HCT116 (cell line): ENCODE data around the gene DLX4. TPM values are rescaled to one million over a fixed set of nuclear protein-coding genes. Genes with fewer than 3 reads are reported as not detected.

Source experiments
- ATAC-seq: fragments of 200-7000 bp; cut with Tn5 transposase; 2 replicates; pipeline ENCODE4 v1.9.1; 2020; ENCODE audit warnings: mild to moderate bottlenecking, moderate library complexity
- BruUV-seq: library from RNA; stranded (reverse); fragments of 400-500 nt; replicated peaks from 2 replicates; lab custom pipeline; 2021; lab: Mats Ljungman, UMichigan
- CTCF ChIA-PET: fragments of 300-600 bp; sonication (Branson Sonifier 250); formaldehyde crosslinking; loops from one replicate; lab custom pipeline; 2021; ENCODE audit warnings: antibody characterized with exemption; lab: Charles Lee
- POLR2A ChIA-PET: fragments of 300-600, 350-600 bp; sonication (Branson Sonifier 250); formaldehyde crosslinking; loops from one replicate; lab custom pipeline; 2021; ENCODE audit warnings: antibody characterized with exemption; lab: Charles Lee
- RAD21 ChIA-PET, 2 experiments: fragments of 300-600 bp; sonication (Branson Sonifier 250); formaldehyde crosslinking; loops; one replicate each; lab custom pipeline; 2023; ENCODE audit warnings: low total read pairs in 2 of 2; ENCODE audit not compliant: uncharacterized antibody in 2 of 2, unreplicated experiment in 2 of 2, low non-redundant PET in 1 of 2; lab: Charles Lee
- DNase-seq: peaks from one replicate; pipeline ENCODE4 v3.0.0-alpha.2; 2010; ENCODE audit warnings: low read depth, low spot score
- H2AFZ ChIP-seq: fragments of 200-600 bp; shearing (Covaris generic), sonication (generic); 2 replicates; pipeline ENCODE4 v1.6.1; 2017; ENCODE audit warnings: low read depth, mixed run types, mixed read lengths, antibody characterized with exemption, low read length; ENCODE audit not compliant: poor library complexity, severe bottlenecking
- H3K27ac ChIP-seq: 2 replicates; pipeline ENCODE4 v1.5.1; 2012; ENCODE audit warnings: low read depth, low read length
- H3K27me3 ChIP-seq: fragments of 200-600 bp; sonication (generic); 2 replicates; pipeline ENCODE4 v1.6.1; 2016; ENCODE audit warnings: mixed run types, low read length, mixed read lengths; ENCODE audit not compliant: insufficient read depth
- H3K36me3 ChIP-seq, 2 experiments: fragments of 200-500 bp in 1 of 2; fragments of 200-600 bp in 1 of 2; sonication (Bioruptor generic) in 1 of 2; sonication (generic) in 1 of 2; 2 replicates each; pipeline versions ENCODE4 v1.5.1 to v1.6.1; 2014 to 2016; ENCODE audit warnings: low read length in 2 of 2, inconsistent platforms in 1 of 2, mixed read lengths in 1 of 2, mixed run types in 1 of 2; ENCODE audit not compliant: insufficient read depth in 2 of 2, control insufficient read depth in 1 of 2
- H3K4me1 ChIP-seq, 2 experiments: fragments of 200-600 bp in 1 of 2; sonication (generic) in 1 of 2; 2 replicates each; pipeline versions ENCODE4 v1.5.1 to v1.6.1; 2012 to 2017; ENCODE audit warnings: low read length in 2 of 2, inconsistent platforms in 1 of 2, mild to moderate bottlenecking in 1 of 2, mixed read lengths in 1 of 2, mixed run types in 1 of 2, moderate library complexity in 1 of 2; ENCODE audit not compliant: insufficient read depth in 2 of 2, control insufficient read depth in 1 of 2
- H3K4me2 ChIP-seq: fragments of 200-600 bp; sonication (generic); 2 replicates; pipeline ENCODE4 v1.6.1; 2017; ENCODE audit warnings: mixed run types, low read length, mixed read lengths
- H3K4me3 ChIP-seq, 2 experiments: fragments of 200-600 bp in 1 of 2; sonication (generic) in 1 of 2; replicated peaks in 1 of 2; 2 replicates each; pipeline ENCODE4 v1.5.1; 2011 to 2016; ENCODE audit warnings: low read length in 2 of 2, control low read depth in 1 of 2, low read depth in 1 of 2, mild to moderate bottlenecking in 1 of 2, mixed read lengths in 1 of 2, mixed run types in 1 of 2
- H3K79me2 ChIP-seq: fragments of 200-600 bp; sonication (generic); 2 replicates; pipeline ENCODE4 v1.6.1; 2017; ENCODE audit warnings: mild to moderate bottlenecking, mixed run types, low read length, moderate library complexity, mixed read lengths; ENCODE audit not compliant: insufficient read depth
- H3K9ac ChIP-seq: fragments of 200-600 bp; sonication (generic); 2 replicates; pipeline ENCODE4 v1.6.1; 2016; ENCODE audit warnings: low read length, mixed read lengths
- H3K9me2 ChIP-seq: fragments of 200-600 bp; sonication (generic), shearing (Covaris generic); 2 replicates; pipeline ENCODE4 v1.6.1; 2017; ENCODE audit warnings: mixed run types, mild to moderate bottlenecking, moderate library complexity; ENCODE audit not compliant: insufficient read depth
- H3K9me3 ChIP-seq, 2 experiments: fragments of 200-500 bp in 1 of 2; fragments of 200-600 bp in 1 of 2; sonication (Bioruptor generic) in 1 of 2; sonication (generic) in 1 of 2; 2 replicates each; pipeline ENCODE4 v1.6.1; 2014 to 2017; ENCODE audit warnings: low read length in 2 of 2, mixed read lengths in 2 of 2, inconsistent platforms in 1 of 2, low read depth in 1 of 2, mild to moderate bottlenecking in 1 of 2, mixed run types in 1 of 2, moderate library complexity in 1 of 2; ENCODE audit not compliant: control insufficient read depth in 1 of 2, insufficient read depth in 1 of 2
- H4K20me1 ChIP-seq: fragments of 200-600 bp; sonication (generic), shearing (Covaris generic); 2 replicates; pipeline ENCODE4 v1.6.1; 2017; ENCODE audit warnings: mixed run types, mild to moderate bottlenecking, moderate library complexity; ENCODE audit not compliant: insufficient read depth
- CBX3 ChIP-seq: IDR thresholded peaks from 2 replicates; pipeline ENCODE4 v1.6.1; 2012; ENCODE audit warnings: low read depth
- CEBPB ChIP-seq: IDR thresholded peaks from 2 replicates; pipeline ENCODE4 v1.6.1; 2012; ENCODE audit warnings: low read depth
- ELF1 ChIP-seq: IDR thresholded peaks from 2 replicates; pipeline ENCODE4 v1.6.1; 2012; ENCODE audit warnings: low read depth, borderline replicate concordance
- EZH2phosphoT487 ChIP-seq: fragments of 200-600 bp; IDR thresholded peaks from 2 replicates; pipeline ENCODE4 v1.6.1; 2018; ENCODE audit warnings: antibody characterized with exemption, borderline replicate concordance
- FOSL1 ChIP-seq: IDR thresholded peaks from 2 replicates; pipeline ENCODE4 v1.6.1; 2012; ENCODE audit warnings: low read depth
- JUND ChIP-seq: IDR thresholded peaks from 2 replicates; pipeline ENCODE4 v1.6.1; 2012
- POLR2A ChIP-seq: IDR thresholded peaks from 2 replicates; pipeline ENCODE4 v1.7.0; 2011; ENCODE audit warnings: borderline replicate concordance; ENCODE audit not compliant: insufficient read depth, insufficient read length; ENCODE audit errors: extremely low read depth
- POLR2AphosphoS5 ChIP-seq: IDR thresholded peaks from 2 replicates; pipeline ENCODE4 v1.6.1; 2011; ENCODE audit warnings: mild to moderate bottlenecking, low read depth, low read length, moderate library complexity
- RAD21 ChIP-seq: IDR thresholded peaks from 2 replicates; pipeline ENCODE4 v1.6.1; 2012; ENCODE audit warnings: low read depth, mild to moderate bottlenecking
- SIN3A ChIP-seq: IDR thresholded peaks from 2 replicates; pipeline ENCODE4 v1.6.1; 2012; ENCODE audit warnings: low read depth
- SP1 ChIP-seq: IDR thresholded peaks from 2 replicates; pipeline ENCODE4 v1.6.1; 2012; ENCODE audit warnings: low read depth
- SRF ChIP-seq: IDR thresholded peaks from 2 replicates; pipeline ENCODE4 v1.6.1; 2012; ENCODE audit warnings: low read depth
- ZFX ChIP-seq: fragments of 450-650 bp; IDR thresholded peaks from 2 replicates; pipeline ENCODE4 v1.6.1; 2017
- intact Hi-C: fragments of 100-400 bp; cut with micrococcal nuclease; formaldehyde crosslinking; loops from 2 replicates; pipeline ENCODE4 v1.10.0; 2022
- total RNA-seq: library from RNA; stranded (reverse); gene quantifications from one replicate; pipeline ENCODE4 v1.2.1, GENCODE V29; 2021; ENCODE audit not compliant: unreplicated experiment
- TF ChIP-seq, protein P1 (sequence below): IDR thresholded peaks from 2 replicates; pipeline ENCODE4 v1.6.1; 2012; ENCODE audit warnings: low read depth
- TF ChIP-seq, protein P2 (sequence below): IDR thresholded peaks from 2 replicates; pipeline ENCODE4 v1.6.1; 2012
- TF ChIP-seq, protein P3 (sequence below): IDR thresholded peaks from 2 replicates; pipeline ENCODE4 v1.6.1; 2012
- TF ChIP-seq, protein P4 (sequence below): IDR thresholded peaks from 2 replicates; pipeline ENCODE4 v1.6.1; 2011; ENCODE audit warnings: mild to moderate bottlenecking, low read length, moderate library complexity; ENCODE audit not compliant: insufficient replicate concordance; ENCODE audit errors: extremely low read depth

DLX4 gene
- total RNA-seq, 1 experiment from 2014 or later: 14.0 TPM

GRCh38 chr17:50015146-50015545 is 46.2 kb downstream of the DLX4 start:
- H3K36me3 ChIP-seq: no peaks in the 10 kb centered on the region
- intact Hi-C loops: no loop called here
- H3K9me2 ChIP-seq: no peaks in the 10 kb centered on the region
- CTCF ChIA-PET: no interaction called here
- H3K27ac ChIP-seq: no peak overlapping the region
- H3K4me3 ChIP-seq: no peak overlapping the region
- no peaks in the 10 kb centered on the region for H3K79me2 ChIP-seq
- no peak overlapping the region for H3K9ac ChIP-seq
- peaks cover 10 to 19% of the 10 kb centered on the region in 2 experiments; a peak in 3 of 4 replicates for H3K9me3 ChIP-seq
- DNase-seq (no peak), ATAC-seq (no peak)
- H2AFZ ChIP-seq: no peak overlapping the region
- no peaks in the 10 kb centered on the region for H3K27me3 ChIP-seq
- H3K4me2 ChIP-seq: no peak overlapping the region
- TF ChIP-seq CBX3: no peak
- no peak for TF ChIP-seq FOSL1
- TF ChIP-seq CEBPB: no peak
- TF ChIP-seq JUND: no peak
- no peak for TF ChIP-seq SIN3A
- TF ChIP-seq, protein P1, sequence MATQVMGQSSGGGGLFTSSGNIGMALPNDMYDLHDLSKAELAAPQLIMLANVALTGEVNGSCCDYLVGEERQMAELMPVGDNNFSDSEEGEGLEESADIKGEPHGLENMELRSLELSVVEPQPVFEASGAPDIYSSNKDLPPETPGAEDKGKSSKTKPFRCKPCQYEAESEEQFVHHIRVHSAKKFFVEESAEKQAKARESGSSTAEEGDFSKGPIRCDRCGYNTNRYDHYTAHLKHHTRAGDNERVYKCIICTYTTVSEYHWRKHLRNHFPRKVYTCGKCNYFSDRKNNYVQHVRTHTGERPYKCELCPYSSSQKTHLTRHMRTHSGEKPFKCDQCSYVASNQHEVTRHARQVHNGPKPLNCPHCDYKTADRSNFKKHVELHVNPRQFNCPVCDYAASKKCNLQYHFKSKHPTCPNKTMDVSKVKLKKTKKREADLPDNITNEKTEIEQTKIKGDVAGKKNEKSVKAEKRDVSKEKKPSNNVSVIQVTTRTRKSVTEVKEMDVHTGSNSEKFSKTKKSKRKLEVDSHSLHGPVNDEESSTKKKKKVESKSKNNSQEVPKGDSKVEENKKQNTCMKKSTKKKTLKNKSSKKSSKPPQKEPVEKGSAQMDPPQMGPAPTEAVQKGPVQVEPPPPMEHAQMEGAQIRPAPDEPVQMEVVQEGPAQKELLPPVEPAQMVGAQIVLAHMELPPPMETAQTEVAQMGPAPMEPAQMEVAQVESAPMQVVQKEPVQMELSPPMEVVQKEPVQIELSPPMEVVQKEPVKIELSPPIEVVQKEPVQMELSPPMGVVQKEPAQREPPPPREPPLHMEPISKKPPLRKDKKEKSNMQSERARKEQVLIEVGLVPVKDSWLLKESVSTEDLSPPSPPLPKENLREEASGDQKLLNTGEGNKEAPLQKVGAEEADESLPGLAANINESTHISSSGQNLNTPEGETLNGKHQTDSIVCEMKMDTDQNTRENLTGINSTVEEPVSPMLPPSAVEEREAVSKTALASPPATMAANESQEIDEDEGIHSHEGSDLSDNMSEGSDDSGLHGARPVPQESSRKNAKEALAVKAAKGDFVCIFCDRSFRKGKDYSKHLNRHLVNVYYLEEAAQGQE: no peak
- TF ChIP-seq ZFX: no peak
- TF ChIP-seq POLR2AphosphoS5: no peak
- no peak for TF ChIP-seq SP1
- TF ChIP-seq POLR2A: no peak
- TF ChIP-seq RAD21: no peak
- no peak for TF ChIP-seq SRF
- TF ChIP-seq, protein P2, sequence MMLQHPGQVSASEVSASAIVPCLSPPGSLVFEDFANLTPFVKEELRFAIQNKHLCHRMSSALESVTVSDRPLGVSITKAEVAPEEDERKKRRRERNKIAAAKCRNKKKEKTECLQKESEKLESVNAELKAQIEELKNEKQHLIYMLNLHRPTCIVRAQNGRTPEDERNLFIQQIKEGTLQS: no peak
- no peak for TF ChIP-seq EZH2phosphoT487
- TF ChIP-seq ELF1: no peak
- TF ChIP-seq, protein P3, sequence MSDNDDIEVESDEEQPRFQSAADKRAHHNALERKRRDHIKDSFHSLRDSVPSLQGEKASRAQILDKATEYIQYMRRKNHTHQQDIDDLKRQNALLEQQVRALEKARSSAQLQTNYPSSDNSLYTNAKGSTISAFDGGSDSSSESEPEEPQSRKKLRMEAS: no peak
- TF ChIP-seq, protein P4, sequence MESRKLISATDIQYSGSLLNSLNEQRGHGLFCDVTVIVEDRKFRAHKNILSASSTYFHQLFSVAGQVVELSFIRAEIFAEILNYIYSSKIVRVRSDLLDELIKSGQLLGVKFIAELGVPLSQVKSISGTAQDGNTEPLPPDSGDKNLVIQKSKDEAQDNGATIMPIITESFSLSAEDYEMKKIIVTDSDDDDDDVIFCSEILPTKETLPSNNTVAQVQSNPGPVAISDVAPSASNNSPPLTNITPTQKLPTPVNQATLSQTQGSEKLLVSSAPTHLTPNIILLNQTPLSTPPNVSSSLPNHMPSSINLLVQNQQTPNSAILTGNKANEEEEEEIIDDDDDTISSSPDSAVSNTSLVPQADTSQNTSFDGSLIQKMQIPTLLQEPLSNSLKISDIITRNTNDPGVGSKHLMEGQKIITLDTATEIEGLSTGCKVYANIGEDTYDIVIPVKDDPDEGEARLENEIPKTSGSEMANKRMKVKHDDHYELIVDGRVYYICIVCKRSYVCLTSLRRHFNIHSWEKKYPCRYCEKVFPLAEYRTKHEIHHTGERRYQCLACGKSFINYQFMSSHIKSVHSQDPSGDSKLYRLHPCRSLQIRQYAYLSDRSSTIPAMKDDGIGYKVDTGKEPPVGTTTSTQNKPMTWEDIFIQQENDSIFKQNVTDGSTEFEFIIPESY: no peak
- no TSS peak for BruUV-seq
- H3K4me1 ChIP-seq: no peaks in the 10 kb centered on the region; a peak in 1 of 4 replicates
- POLR2A ChIA-PET: no interaction called here
- H4K20me1 ChIP-seq: no peaks in the 10 kb centered on the region
- RAD21 ChIA-PET: no interaction called here
